WTC11 (cell line): ENCODE measurements around the gene NXF1. TPM values are rescaled to one million over a fixed set of nuclear protein-coding genes. Genes with fewer than 3 reads are reported as not detected.
A peak's percentile ranks its signal among the peaks of the same experiment; 100 is the strongest.

Experiments used
- ATAC-seq: fragments of 200-7000 bp; cut with Tn5 transposase; 2 replicates; pipeline ENCODE4 v1.10.0; 2021; ENCODE audit warnings: mild to moderate bottlenecking, moderate library complexity
- CTCF ChIA-PET: fragments of 300-600 bp; sonication (Branson Sonifier 250); formaldehyde crosslinking; loops from one replicate; lab custom pipeline; 2021; ENCODE audit warnings: antibody characterized with exemption; lab: Charles Lee
- POLR2A ChIA-PET: fragments of 350-600 bp; sonication (Branson Sonifier 250); formaldehyde crosslinking; loops from one replicate; lab custom pipeline; 2021; ENCODE audit warnings: antibody characterized with exemption; lab: Charles Lee
- DNase-seq: peaks from one replicate; pipeline ENCODE4 v3.0.0; 2021; ENCODE audit warnings: low spot score
- H3K27ac Mint-ChIP-seq: 2 replicates; pipeline ENCODE4 v1.8.0; 2021; ENCODE audit warnings: mixed read lengths
- H3K27me3 Mint-ChIP-seq: 2 replicates; pipeline ENCODE4 v1.8.0; 2021; ENCODE audit warnings: low read depth, mild to moderate bottlenecking, moderate library complexity, mixed read lengths
- H3K36me3 Mint-ChIP-seq: 2 replicates; pipeline ENCODE4 v1.8.0; 2021; ENCODE audit warnings: mixed read lengths
- H3K4me1 Mint-ChIP-seq: 2 replicates; pipeline ENCODE4 v1.8.0; 2022; ENCODE audit warnings: mixed read lengths
- H3K4me3 Mint-ChIP-seq: 2 replicates; pipeline ENCODE4 v1.8.0; 2021; ENCODE audit warnings: mild to moderate bottlenecking, moderate library complexity, mixed read lengths
- H3K9me3 Mint-ChIP-seq: 2 replicates; pipeline ENCODE4 v1.8.0; 2021; ENCODE audit warnings: mixed read lengths
- CREB1 ChIP-seq: sonication (generic); formaldehyde crosslinking; IDR thresholded peaks from 2 replicates; pipeline ENCODE4 v1.8.0; 2023; ENCODE audit warnings: mild to moderate bottlenecking, missing genetic modification reagents
- GRHL2 ChIP-seq: fragments of 250-450 bp; sonication (Bioruptor Pico); IDR thresholded peaks from 2 replicates; pipeline ENCODE4 v1.8.0; 2022; ENCODE audit warnings: mild to moderate bottlenecking, moderate library complexity; ENCODE audit not compliant: insufficient replicate concordance, severe bottlenecking
- HMGA2 ChIP-seq: fragments of 250-450 bp; sonication (Bioruptor Pico); IDR thresholded peaks from 2 replicates; pipeline ENCODE4 v1.4.0; 2021; ENCODE audit warnings: mild to moderate bottlenecking, moderate library complexity
- KAT7 ChIP-seq: sonication (generic); formaldehyde crosslinking; IDR thresholded peaks from 2 replicates; pipeline ENCODE4 v1.8.1; 2023; ENCODE audit warnings: missing genetic modification reagents, mild to moderate bottlenecking, borderline replicate concordance
- MYBL2 ChIP-seq: sonication (generic); formaldehyde crosslinking; IDR thresholded peaks from 2 replicates; pipeline ENCODE4 v1.8.1; 2023; ENCODE audit warnings: mild to moderate bottlenecking, moderate library complexity, missing genetic modification reagents
- NR1H2 ChIP-seq: sonication (generic); formaldehyde crosslinking; IDR thresholded peaks from 2 replicates; pipeline ENCODE4 v1.9.0; 2021; ENCODE audit warnings: mild to moderate bottlenecking, moderate library complexity, missing genetic modification reagents
- NR3C1 ChIP-seq: sonication (generic); formaldehyde crosslinking; conservative IDR thresholded peaks from 2 replicates; pipeline ENCODE4 v1.8.1; 2023; ENCODE audit warnings: low read depth, mild to moderate bottlenecking, missing genetic modification reagents
- TCF7 ChIP-seq: sonication (generic); formaldehyde crosslinking; IDR thresholded peaks from 2 replicates; pipeline ENCODE4 v1.8.0; 2022; ENCODE audit warnings: mild to moderate bottlenecking, low read depth, missing genetic modification reagents, moderate library complexity
- ZNF396 ChIP-seq: fragments of 250-450 bp; sonication (Bioruptor Pico); IDR thresholded peaks from 2 replicates; pipeline ENCODE4 v1.8.0; 2021; ENCODE audit warnings: mild to moderate bottlenecking, moderate library complexity, borderline replicate concordance
- ZNF671 ChIP-seq: fragments of 250-450 bp; sonication (Bioruptor Pico); IDR thresholded peaks from 2 replicates; pipeline ENCODE4 v1.8.0; 2021; ENCODE audit warnings: mild to moderate bottlenecking
- total RNA-seq: library from RNA; stranded (reverse); gene quantifications from 3 replicates; pipeline ENCODE4 v1.2.3, GENCODE V29; 2021
- TF ChIP-seq, protein P1 (sequence below): sonication (generic); formaldehyde crosslinking; IDR thresholded peaks from 2 replicates; pipeline ENCODE4 v1.8.0; 2023; ENCODE audit warnings: mild to moderate bottlenecking, missing genetic modification reagents
- TF ChIP-seq, protein P2 (sequence below): sonication (generic); formaldehyde crosslinking; IDR thresholded peaks from 2 replicates; pipeline ENCODE4 v1.8.0; 2022; ENCODE audit warnings: missing genetic modification reagents
- TF ChIP-seq, protein P3 (sequence below): sonication (generic); formaldehyde crosslinking; conservative IDR thresholded peaks from 2 replicates; pipeline ENCODE4 v1.8.1; 2023; ENCODE audit warnings: mild to moderate bottlenecking, low read depth, missing genetic modification reagents, moderate library complexity

The NXF1 gene
- total RNA-seq, 1 experiment from 2014 or later = 43.2 TPM

GRCh38 chr11:62782753-62783152 is 22.5 kb downstream of the NXF1 start (continued):
- TF ChIP-seq TCF7 (CRISPR knock-in tag) = no peak

- Mint-ChIP-seq H3K4me1 (no peaks in the 10 kb centered on the region), H3K9me3 (no peaks in the 10 kb centered on the region), H3K4me3 (no peak overlapping the region), H3K36me3 (peaks cover 60% of the 10 kb centered on the region), H3K27ac (peak overlapping the region; percentile 89), H3K27me3 (no peaks in the 10 kb centered on the region)
- ChIA-PET CTCF (interaction anchor here (11.6 kb wide), 1 partner anchor 8 kb away, joined by 121 read pairs; the partner anchor contains the start of gene TMEM179B), POLR2A (no interaction called here)
- TF ChIP-seq NR1H2 = no peak
- DNase-seq (no peak), ATAC-seq (no peak)
Observed at GRCh38 chr11:62778441-62778840, 26.8 kb downstream of the NXF1 start.

- DNase-seq = no peak
- Mint-ChIP-seq H3K36me3 (peaks cover 52% of the 10 kb centered on the region), H3K27me3 (no peaks in the 10 kb centered on the region), H3K27ac (peak overlapping the region; percentile 52; the same call in 1 of the 2 replicates), H3K9me3 (no peaks in the 10 kb centered on the region), H3K4me1 (no peaks in the 10 kb centered on the region), H3K4me3 (no peak overlapping the region)
- ChIA-PET CTCF (interaction anchor here (11.6 kb wide), 1 partner anchor 9 kb away, joined by 121 read pairs; the partner anchor contains the start of gene TMEM179B), POLR2A (no interaction called here)
- no peak for ATAC-seq
- TF ChIP-seq, protein P1, sequence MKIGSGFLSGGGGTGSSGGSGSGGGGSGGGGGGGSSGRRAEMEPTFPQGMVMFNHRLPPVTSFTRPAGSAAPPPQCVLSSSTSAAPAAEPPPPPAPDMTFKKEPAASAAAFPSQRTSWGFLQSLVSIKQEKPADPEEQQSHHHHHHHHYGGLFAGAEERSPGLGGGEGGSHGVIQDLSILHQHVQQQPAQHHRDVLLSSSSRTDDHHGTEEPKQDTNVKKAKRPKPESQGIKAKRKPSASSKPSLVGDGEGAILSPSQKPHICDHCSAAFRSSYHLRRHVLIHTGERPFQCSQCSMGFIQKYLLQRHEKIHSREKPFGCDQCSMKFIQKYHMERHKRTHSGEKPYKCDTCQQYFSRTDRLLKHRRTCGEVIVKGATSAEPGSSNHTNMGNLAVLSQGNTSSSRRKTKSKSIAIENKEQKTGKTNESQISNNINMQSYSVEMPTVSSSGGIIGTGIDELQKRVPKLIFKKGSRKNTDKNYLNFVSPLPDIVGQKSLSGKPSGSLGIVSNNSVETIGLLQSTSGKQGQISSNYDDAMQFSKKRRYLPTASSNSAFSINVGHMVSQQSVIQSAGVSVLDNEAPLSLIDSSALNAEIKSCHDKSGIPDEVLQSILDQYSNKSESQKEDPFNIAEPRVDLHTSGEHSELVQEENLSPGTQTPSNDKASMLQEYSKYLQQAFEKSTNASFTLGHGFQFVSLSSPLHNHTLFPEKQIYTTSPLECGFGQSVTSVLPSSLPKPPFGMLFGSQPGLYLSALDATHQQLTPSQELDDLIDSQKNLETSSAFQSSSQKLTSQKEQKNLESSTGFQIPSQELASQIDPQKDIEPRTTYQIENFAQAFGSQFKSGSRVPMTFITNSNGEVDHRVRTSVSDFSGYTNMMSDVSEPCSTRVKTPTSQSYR (CRISPR knock-in tag) = no peak
- TF ChIP-seq, protein P2, sequence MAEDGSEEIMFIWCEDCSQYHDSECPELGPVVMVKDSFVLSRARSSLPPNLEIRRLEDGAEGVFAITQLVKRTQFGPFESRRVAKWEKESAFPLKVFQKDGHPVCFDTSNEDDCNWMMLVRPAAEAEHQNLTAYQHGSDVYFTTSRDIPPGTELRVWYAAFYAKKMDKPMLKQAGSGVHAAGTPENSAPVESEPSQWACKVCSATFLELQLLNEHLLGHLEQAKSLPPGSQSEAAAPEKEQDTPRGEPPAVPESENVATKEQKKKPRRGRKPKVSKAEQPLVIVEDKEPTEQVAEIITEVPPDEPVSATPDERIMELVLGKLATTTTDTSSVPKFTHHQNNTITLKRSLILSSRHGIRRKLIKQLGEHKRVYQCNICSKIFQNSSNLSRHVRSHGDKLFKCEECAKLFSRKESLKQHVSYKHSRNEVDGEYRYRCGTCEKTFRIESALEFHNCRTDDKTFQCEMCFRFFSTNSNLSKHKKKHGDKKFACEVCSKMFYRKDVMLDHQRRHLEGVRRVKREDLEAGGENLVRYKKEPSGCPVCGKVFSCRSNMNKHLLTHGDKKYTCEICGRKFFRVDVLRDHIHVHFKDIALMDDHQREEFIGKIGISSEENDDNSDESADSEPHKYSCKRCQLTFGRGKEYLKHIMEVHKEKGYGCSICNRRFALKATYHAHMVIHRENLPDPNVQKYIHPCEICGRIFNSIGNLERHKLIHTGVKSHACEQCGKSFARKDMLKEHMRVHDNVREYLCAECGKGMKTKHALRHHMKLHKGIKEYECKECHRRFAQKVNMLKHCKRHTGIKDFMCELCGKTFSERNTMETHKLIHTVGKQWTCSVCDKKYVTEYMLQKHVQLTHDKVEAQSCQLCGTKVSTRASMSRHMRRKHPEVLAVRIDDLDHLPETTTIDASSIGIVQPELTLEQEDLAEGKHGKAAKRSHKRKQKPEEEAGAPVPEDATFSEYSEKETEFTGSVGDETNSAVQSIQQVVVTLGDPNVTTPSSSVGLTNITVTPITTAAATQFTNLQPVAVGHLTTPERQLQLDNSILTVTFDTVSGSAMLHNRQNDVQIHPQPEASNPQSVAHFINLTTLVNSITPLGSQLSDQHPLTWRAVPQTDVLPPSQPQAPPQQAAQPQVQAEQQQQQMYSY = no peak
- TF ChIP-seq CREB1 (CRISPR knock-in tag) (no peak), KAT7 (no peak), TCF7 (CRISPR knock-in tag) (no peak), ZNF671 (no peak), HMGA2 (CRISPR knock-in tag) (no peak), NR3C1 (no peak), MYBL2 (CRISPR knock-in tag) (no peak), GRHL2 (no peak), ZNF396 (CRISPR knock-in tag) (no peak)
- TF ChIP-seq, protein P3, sequence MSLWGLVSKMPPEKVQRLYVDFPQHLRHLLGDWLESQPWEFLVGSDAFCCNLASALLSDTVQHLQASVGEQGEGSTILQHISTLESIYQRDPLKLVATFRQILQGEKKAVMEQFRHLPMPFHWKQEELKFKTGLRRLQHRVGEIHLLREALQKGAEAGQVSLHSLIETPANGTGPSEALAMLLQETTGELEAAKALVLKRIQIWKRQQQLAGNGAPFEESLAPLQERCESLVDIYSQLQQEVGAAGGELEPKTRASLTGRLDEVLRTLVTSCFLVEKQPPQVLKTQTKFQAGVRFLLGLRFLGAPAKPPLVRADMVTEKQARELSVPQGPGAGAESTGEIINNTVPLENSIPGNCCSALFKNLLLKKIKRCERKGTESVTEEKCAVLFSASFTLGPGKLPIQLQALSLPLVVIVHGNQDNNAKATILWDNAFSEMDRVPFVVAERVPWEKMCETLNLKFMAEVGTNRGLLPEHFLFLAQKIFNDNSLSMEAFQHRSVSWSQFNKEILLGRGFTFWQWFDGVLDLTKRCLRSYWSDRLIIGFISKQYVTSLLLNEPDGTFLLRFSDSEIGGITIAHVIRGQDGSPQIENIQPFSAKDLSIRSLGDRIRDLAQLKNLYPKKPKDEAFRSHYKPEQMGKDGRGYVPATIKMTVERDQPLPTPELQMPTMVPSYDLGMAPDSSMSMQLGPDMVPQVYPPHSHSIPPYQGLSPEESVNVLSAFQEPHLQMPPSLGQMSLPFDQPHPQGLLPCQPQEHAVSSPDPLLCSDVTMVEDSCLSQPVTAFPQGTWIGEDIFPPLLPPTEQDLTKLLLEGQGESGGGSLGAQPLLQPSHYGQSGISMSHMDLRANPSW (CRISPR knock-in tag) = no peak
Observed at GRCh38 chr11:62777389-62777788, 27.9 kb downstream of the NXF1 start.
